GM19193 (cell line): ENCODE results near the gene PIP4K2B.

Source experiments
- POLR2A ChIP-seq: IDR thresholded peaks from 4 replicates; pipeline ENCODE4 v1.6.1; 2011; ENCODE audit not compliant: insufficient read depth, insufficient read length; ENCODE audit errors: extremely low read depth

The PIP4K2B gene

GRCh38 chr17:38799501-38800236 is at the start of gene PIP4K2B:
Gene PIP4K2B (minus strand): TSS chr17:38799556. CDS start chr17:38799424, 132 bp downstream.
- TF ChIP-seq POLR2A: peak; percentile 74

- TF ChIP-seq POLR2A: no peak
Observed at GRCh38 chr17:38848557-38848891, 49.2 kb upstream of the PIP4K2B start.

- no peak for TF ChIP-seq POLR2A
Observed at GRCh38 chr17:38844261-38844757, 45.0 kb upstream of the PIP4K2B start.

- no peak for TF ChIP-seq POLR2A
Observed at GRCh38 chr17:38825762-38826247, 26.4 kb upstream of the PIP4K2B start.

GRCh38 chr17:38824899-38825761 is 25.8 kb upstream of the PIP4K2B start, which contains the start of gene CWC25:
Gene CWC25 (minus strand): TSS chr17:38825321. CDS start chr17:38825183, 138 bp downstream.
- TF ChIP-seq POLR2A: peak; percentile 90

- no peak for TF ChIP-seq POLR2A
Observed at GRCh38 chr17:38815576-38816193, 16.3 kb upstream of the PIP4K2B start.

GRCh38 chr17:38809828-38810227 is 10.5 kb upstream of the PIP4K2B start:
- TF ChIP-seq POLR2A: no peak

- no peak for TF ChIP-seq POLR2A
Observed at GRCh38 chr17:38800237-38800760, 943 bp upstream of the PIP4K2B start.

GRCh38 chr17:38798614-38799500 is 499 bp downstream of the PIP4K2B start:
- TF ChIP-seq POLR2A: peak; percentile 36

- TF ChIP-seq POLR2A: no peak
Observed at GRCh38 chr17:38797828-38798227, 1.5 kb downstream of the PIP4K2B start.

GRCh38 chr17:38797158-38797490 is 2.2 kb downstream of the PIP4K2B start:
- TF ChIP-seq POLR2A: no peak

- TF ChIP-seq POLR2A: no peak
Observed at GRCh38 chr17:38796451-38797157, 2.8 kb downstream of the PIP4K2B start.

- TF ChIP-seq POLR2A: no peak
Observed at GRCh38 chr17:38794221-38794620, 5.1 kb downstream of the PIP4K2B start.
